Mucosa of stomach (tissue), 1 donor: Measurements from ENCODE around the gene TRAF5.

Experiments
- H3K27me3 ChIP-seq: one replicate; pipeline ENCODE4 v1.7.0; 2013; ENCODE audit warnings: mild to moderate bottlenecking, low read length; ENCODE audit not compliant: control insufficient read depth, insufficient read depth
- H3K36me3 ChIP-seq: one replicate; pipeline ENCODE4 v1.7.0; 2013; ENCODE audit warnings: low read length; ENCODE audit not compliant: control insufficient read depth, insufficient read depth
- H3K4me1 ChIP-seq: one replicate; pipeline ENCODE4 v1.7.0; 2013; ENCODE audit warnings: mild to moderate bottlenecking, low read length; ENCODE audit not compliant: control insufficient read depth, insufficient read depth
- H3K4me3 ChIP-seq: one replicate; pipeline ENCODE4 v1.7.0; 2013; ENCODE audit warnings: low read length
- H3K9ac ChIP-seq: one replicate; pipeline ENCODE4 v1.7.0; 2013; ENCODE audit warnings: mild to moderate bottlenecking, low read length, moderate library complexity
- H3K9me3 ChIP-seq: one replicate; pipeline ENCODE4 v1.7.0; 2013; ENCODE audit warnings: mild to moderate bottlenecking, low read length, moderate library complexity; ENCODE audit not compliant: control insufficient read depth
- donor health status: Pancreatic carcinoma.

Gene TRAF5, protein sequence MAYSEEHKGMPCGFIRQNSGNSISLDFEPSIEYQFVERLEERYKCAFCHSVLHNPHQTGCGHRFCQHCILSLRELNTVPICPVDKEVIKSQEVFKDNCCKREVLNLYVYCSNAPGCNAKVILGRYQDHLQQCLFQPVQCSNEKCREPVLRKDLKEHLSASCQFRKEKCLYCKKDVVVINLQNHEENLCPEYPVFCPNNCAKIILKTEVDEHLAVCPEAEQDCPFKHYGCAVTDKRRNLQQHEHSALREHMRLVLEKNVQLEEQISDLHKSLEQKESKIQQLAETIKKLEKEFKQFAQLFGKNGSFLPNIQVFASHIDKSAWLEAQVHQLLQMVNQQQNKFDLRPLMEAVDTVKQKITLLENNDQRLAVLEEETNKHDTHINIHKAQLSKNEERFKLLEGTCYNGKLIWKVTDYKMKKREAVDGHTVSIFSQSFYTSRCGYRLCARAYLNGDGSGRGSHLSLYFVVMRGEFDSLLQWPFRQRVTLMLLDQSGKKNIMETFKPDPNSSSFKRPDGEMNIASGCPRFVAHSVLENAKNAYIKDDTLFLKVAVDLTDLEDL

GRCh38 chr1:211326528-211327345 is at the start of gene TRAF5:
Gene TRAF5 (plus strand): TSS chr1:211326833. CDS start chr1:211353240, 26,407 bp downstream.
- Histone ChIP-seq H3K9me3 (no peaks in the 10 kb centered on the region), H3K9ac (peak within 1 kb of the TSS; percentile 79), H3K4me3 (peak within 1 kb of the TSS; percentile 42), H3K4me1 (peaks cover 51% of the 10 kb centered on the region), H3K27me3 (no peaks in the 10 kb centered on the region), H3K36me3 (no peaks in the 10 kb centered on the region)

- H3K36me3 ChIP-seq: no peaks in the 10 kb centered on the region
- no peak overlapping the region for H3K9ac ChIP-seq
- no peaks in the 10 kb centered on the region for H3K27me3 ChIP-seq
- H3K9me3 ChIP-seq: no peaks in the 10 kb centered on the region
- no peaks in the 10 kb centered on the region for H3K4me1 ChIP-seq
- no peak overlapping the region for H3K4me3 ChIP-seq
Observed at GRCh38 chr1:211279340-211279739, 47.3 kb upstream of the TRAF5 start.

GRCh38 chr1:211280910-211281309 is 45.7 kb upstream of the TRAF5 start:
- no peaks in the 10 kb centered on the region for H3K4me1 ChIP-seq
- no peaks in the 10 kb centered on the region for H3K36me3 ChIP-seq
- H3K4me3 ChIP-seq: no peak overlapping the region

DNA sequence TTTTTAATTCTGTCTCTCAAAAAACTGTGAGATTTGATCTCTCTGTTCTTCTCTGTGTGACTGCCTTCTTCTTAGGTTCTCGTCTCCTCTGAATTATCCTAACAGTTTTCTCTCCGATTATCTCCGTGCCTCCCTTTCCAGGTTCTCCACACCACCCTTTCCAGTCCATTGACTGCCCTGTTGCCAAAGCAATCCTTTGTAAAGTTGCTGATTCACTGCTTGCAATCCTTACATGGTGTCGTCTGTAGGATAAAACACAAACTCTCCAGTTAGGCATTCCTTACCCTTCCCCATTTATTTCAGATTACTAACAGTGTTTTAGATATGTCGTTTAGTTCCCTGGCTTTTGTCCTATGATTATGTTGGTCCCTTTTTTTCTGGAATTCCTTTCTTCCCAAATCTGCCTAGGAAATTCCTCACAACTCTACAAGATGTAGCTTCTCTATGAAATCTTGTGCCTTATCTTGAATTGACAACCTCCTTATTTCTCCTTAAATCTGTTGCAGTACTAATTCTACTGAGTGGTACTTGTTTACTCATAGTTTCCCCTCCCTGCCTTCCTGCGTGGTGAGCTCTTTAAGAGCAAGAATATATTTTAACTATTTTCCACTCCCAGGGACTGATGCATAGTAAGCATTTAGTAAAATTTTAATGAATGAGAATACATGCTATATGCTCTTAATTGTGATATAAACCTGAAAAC is 45.2 kb upstream of the TRAF5 start:
- no peaks in the 10 kb centered on the region for H3K9me3 ChIP-seq
- no peak overlapping the region for H3K9ac ChIP-seq
- H3K4me1 ChIP-seq: no peaks in the 10 kb centered on the region
- H3K36me3 ChIP-seq: no peaks in the 10 kb centered on the region
- no peak overlapping the region for H3K4me3 ChIP-seq
- no peaks in the 10 kb centered on the region for H3K27me3 ChIP-seq

More at GRCh38 chr1:211280910-211281309, 45.7 kb upstream of the TRAF5 start:
- H3K9ac ChIP-seq: no peak overlapping the region
- no peaks in the 10 kb centered on the region for H3K27me3 ChIP-seq
- H3K9me3 ChIP-seq: no peaks in the 10 kb centered on the region

- H3K27me3 ChIP-seq: no peaks in the 10 kb centered on the region
- no peak overlapping the region for H3K9ac ChIP-seq
- no peaks in the 10 kb centered on the region for H3K9me3 ChIP-seq
- H3K4me1 ChIP-seq: no peaks in the 10 kb centered on the region
- H3K4me3 ChIP-seq: no peak overlapping the region
- no peaks in the 10 kb centered on the region for H3K36me3 ChIP-seq
Observed at GRCh38 chr1:211282023-211282373, 44.6 kb upstream of the TRAF5 start.

DNA sequence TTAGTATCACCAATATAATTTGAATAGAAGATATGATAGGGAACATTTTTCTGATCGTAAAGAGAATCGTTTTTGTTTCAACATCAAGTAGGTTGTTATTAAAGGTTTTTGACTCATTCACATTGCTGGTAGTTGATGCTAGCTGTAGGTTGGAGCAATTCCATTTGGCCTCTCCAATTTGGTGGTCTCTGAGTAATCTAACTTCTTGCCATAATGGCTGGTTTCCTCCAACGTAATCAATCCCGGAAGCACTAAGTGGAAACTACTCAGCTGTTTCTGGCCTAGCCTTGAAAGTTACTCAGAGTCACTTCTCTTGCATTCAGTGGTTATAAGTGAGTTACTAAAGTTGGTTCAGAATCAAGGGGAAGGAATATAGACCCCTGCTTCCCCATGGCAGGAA is 41.4 kb upstream of the TRAF5 start:
- peaks cover 10% of the 10 kb centered on the region for H3K36me3 ChIP-seq
- no peak overlapping the region for H3K9ac ChIP-seq
- no peaks in the 10 kb centered on the region for H3K4me1 ChIP-seq
- no peaks in the 10 kb centered on the region for H3K27me3 ChIP-seq
- H3K9me3 ChIP-seq: no peaks in the 10 kb centered on the region
- no peak overlapping the region for H3K4me3 ChIP-seq

GRCh38 chr1:211287218-211287617 is 39.4 kb upstream of the TRAF5 start:
- H3K27me3 ChIP-seq: no peaks in the 10 kb centered on the region
- H3K9me3 ChIP-seq: no peaks in the 10 kb centered on the region
- peaks cover 10% of the 10 kb centered on the region for H3K36me3 ChIP-seq
- no peak overlapping the region for H3K9ac ChIP-seq
- no peak overlapping the region for H3K4me3 ChIP-seq
- no peaks in the 10 kb centered on the region for H3K4me1 ChIP-seq

- Histone ChIP-seq H3K27me3 (no peaks in the 10 kb centered on the region), H3K4me1 (no peaks in the 10 kb centered on the region), H3K9me3 (no peaks in the 10 kb centered on the region), H3K36me3 (peaks cover 10% of the 10 kb centered on the region), H3K9ac (no peak overlapping the region), H3K4me3 (no peak overlapping the region)
Observed at GRCh38 chr1:211292411-211292810, 34.2 kb upstream of the TRAF5 start.

DNA sequence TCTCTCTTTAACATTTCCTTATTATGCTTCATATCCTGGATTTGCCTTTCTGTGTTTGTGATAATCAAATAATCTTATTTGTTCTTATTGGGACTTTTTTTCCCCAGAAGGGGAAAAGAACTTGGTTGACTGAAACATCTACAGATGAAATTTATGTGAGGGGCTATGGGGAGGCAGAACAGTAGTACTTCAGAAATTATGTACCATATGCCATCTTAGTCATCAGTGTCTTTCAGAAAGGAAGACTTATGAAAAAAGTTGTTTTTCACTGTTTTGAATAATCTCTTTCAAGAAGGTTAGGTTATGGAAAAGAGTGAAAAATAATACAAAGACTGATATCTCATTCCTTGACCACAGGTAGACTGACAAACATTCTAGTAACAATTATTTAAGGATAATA is 30.2 kb upstream of the TRAF5 start:
- Histone ChIP-seq H3K4me1 (no peaks in the 10 kb centered on the region), H3K4me3 (no peak overlapping the region), H3K27me3 (no peaks in the 10 kb centered on the region), H3K36me3 (no peaks in the 10 kb centered on the region), H3K9me3 (no peaks in the 10 kb centered on the region), H3K9ac (no peak overlapping the region)

- H3K36me3 ChIP-seq: no peaks in the 10 kb centered on the region
- no peaks in the 10 kb centered on the region for H3K27me3 ChIP-seq
- no peak overlapping the region for H3K9ac ChIP-seq
- H3K4me1 ChIP-seq: no peaks in the 10 kb centered on the region
- no peak overlapping the region for H3K4me3 ChIP-seq
- no peaks in the 10 kb centered on the region for H3K9me3 ChIP-seq
Observed at GRCh38 chr1:211305044-211305443, 21.6 kb upstream of the TRAF5 start.

- Histone ChIP-seq H3K4me1 (no peaks in the 10 kb centered on the region), H3K4me3 (no peak overlapping the region), H3K36me3 (no peaks in the 10 kb centered on the region), H3K27me3 (no peaks in the 10 kb centered on the region), H3K9ac (no peak overlapping the region), H3K9me3 (no peaks in the 10 kb centered on the region)
Observed at GRCh38 chr1:211309617-211310016, 17.0 kb upstream of the TRAF5 start.
